HG03571 (cell line): Measurements from ENCODE around the gene NIPAL3.
"Not testable (repeated sequence)": the region's sequence is repeated elsewhere in the genome, so short reads cannot be mapped to it uniquely, and the experiment has no call there.

Experiments used
- ATAC-seq: cut with Tn5 transposase; IDR thresholded peaks from one replicate; pipeline ENCODE4 v1.9.1; 2021; ENCODE audit not compliant: unreplicated experiment

Gene NIPAL3

GRCh38 chr1:24487455-24487854 lies 71.9 kb downstream of the NIPAL3 start:
- ATAC-seq = no peak

DNA sequence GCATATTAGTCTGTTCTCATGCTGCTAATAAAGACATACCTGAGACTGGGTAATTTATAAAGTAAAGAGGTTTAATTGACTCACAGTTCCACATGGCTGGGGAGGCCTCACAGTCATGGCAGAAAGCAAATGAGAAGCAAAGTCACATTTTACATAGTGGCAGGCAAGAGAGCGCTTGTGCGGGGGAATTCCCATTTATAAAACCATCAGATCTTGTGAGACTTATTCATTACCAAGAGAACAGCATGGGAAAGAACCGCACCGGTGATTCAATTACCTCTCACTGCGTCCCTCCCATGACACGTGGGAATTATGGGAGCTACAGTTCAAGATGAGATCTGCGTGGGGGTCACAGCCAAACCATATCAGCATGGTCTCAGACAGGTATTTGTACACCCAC lies 72.6 kb downstream of the NIPAL3 start:
- not testable (repeated sequence) for ATAC-seq

DNA sequence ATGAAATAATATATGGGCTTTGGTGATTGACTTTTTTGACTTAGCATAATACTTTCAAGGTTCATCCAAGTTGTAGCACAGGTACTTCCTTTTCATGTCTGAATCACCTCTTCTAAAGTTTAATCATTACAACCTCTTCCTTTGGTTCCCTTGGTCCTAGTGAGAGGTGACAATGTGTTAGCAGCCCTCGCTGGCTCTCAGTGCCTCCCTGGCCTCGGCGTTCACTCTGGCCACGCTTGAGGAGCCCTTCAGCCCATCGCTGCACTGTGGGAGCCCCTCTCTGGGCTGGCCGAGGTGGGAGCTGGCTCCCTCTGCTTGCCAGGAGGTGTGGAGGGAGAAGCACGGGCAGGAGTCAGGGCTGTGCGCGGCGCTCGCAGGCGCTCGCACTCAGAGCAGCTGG lies 74.1 kb downstream of the NIPAL3 start:
- ATAC-seq = no peak

- ATAC-seq = no peak
These were observed 74.6 kb downstream of the NIPAL3 start for GRCh38 chr1:24490101-24490781.

DNA sequence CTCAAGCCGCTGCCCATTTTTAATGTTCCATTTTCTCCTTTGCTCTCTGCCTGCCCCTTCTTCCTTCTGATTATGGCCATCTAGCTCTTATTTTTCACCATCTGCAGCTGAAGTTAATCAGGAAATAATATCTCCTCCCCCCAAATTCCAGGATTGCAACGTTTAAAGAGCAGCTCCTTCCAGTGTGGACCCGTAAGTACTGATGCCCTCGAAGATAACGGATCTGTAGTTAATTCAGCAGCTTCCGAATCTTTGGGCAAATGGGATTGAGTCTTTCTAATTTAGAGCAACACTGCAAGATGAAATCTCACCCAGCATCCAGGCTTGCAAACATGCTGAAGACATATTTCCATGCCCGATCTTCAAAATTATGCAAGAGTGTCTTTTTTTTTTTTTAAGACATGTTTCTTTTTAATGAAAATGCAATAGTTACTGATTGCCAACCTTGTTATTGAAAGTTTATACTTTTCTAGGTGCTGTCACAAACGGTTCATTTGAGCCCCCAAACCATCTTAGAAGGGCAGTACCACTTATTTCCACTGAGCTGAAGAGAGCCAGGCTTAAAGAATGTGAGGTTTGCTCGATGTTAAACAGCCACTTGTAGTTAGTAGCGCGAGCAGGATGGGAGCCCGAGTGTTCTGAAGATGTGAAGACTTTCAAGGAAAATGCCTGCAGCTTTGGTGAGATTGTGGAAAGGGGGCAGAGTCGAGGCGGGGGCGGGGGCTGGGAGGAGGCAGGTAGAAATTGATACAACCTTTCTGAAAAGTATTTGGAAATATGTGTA lies 76.2 kb downstream of the NIPAL3 start:
- ATAC-seq = no peak

DNA sequence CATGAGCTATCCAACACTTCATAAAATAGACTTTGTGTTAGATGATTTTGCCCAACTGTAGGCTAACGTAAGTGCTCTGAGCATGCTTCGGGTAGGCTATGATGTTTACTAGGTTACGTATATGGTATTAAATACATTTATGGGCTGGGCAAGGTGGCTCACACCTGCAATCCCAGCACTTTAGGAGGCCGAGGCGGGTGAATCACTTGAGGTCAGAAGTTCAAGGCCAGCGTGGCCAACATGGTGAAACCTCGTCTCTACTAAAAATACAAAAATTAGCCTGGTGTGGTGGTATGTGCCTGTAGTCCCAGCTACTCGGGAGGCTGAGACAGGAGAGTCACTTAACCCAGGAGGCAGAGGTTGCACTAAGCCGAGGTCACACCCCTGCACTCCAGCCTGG lies 77.3 kb downstream of the NIPAL3 start:
- not testable (repeated sequence) for ATAC-seq

DNA sequence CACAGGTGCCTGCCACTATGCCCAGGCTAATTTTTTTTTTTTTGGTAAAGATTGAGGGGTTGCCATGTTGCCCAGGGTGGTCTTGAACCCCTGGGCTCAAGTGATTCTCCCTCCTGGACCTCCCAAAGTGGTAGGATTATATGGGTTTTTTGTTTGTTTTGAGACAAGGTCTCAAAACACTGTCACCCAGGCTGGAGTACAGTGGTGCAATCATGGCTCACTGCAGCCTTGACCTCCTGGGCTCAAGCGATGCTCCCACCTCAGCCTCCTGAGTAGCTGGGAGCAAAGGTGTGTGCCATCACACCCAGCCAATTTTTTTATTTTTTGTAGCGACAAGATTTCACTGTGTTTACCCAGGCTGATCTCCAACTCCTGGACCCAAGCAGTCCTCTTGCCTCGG lies 78.2 kb downstream of the NIPAL3 start:
- no peak for ATAC-seq

DNA sequence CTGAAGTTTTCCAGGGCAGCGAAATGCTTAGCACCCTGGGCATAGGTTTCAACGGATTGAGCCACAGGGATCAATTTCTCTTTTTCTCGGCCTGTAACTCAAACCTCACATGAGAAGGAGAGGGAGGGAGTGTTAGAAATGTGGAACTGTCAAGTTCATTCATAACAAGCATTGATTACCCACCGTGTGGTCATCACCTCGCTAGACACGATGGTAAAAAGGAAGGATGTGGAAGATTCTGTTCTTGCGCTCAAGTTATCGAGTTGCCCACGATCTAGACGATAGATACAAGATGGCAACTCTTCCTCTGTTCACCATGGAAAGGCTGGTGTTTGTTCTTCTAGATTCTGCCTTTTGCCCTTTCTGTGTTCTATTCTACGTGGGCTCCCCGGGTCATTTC lies 83.0 kb downstream of the NIPAL3 start:
- ATAC-seq = no peak

- no peak for ATAC-seq
These were observed 84.9 kb downstream of the NIPAL3 start for GRCh38 chr1:24500448-24501048.

DNA sequence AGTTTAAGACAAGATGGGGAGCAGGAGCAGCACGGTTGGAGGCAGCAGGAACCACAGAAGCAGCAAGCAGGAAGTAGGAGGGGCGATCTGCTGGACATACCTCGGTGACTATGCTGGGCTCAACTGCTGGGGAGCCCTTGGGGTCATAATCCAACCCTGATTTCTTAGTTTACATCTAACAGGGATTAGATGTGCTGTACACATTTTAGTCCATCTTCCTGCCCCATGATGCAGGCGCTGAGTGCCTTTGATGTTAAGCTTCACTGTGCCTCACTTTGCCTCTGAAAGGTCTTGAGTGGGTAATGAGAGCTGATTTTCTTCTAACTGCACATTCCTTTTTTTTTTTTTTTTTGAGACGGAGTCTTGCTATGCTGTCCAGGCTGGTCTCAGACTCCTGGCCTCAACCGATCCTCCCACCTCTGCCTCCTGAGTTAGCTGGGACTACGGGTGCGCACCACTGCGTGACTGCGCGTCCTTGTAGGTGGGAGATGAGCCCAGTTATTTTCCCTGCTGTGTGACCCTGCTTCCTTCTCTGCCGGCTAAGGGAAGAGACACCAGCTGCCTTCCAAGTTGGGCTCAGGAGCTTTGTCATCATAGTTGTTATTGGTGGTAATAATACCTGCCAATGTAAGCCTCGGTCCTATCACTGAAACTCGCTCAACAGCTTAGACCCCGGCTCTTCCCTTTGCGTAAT lies 85.9 kb downstream of the NIPAL3 start:
- ATAC-seq = no peak

- ATAC-seq = no peak
These were observed 86.6 kb downstream of the NIPAL3 start for GRCh38 chr1:24502065-24502708.

GRCh38 chr1:24502709-24503058 lies 87.1 kb downstream of the NIPAL3 start, which contains the start of gene RCAN3:
Gene RCAN3, plus strand, starts transcription at chr1:24502836. Its CDS starts 11,537 bp downstream, at chr1:24514373.
- ATAC-seq = no peak

- no peak for ATAC-seq
These were observed 87.6 kb downstream of the NIPAL3 start for GRCh38 chr1:24503059-24503751.

DNA sequence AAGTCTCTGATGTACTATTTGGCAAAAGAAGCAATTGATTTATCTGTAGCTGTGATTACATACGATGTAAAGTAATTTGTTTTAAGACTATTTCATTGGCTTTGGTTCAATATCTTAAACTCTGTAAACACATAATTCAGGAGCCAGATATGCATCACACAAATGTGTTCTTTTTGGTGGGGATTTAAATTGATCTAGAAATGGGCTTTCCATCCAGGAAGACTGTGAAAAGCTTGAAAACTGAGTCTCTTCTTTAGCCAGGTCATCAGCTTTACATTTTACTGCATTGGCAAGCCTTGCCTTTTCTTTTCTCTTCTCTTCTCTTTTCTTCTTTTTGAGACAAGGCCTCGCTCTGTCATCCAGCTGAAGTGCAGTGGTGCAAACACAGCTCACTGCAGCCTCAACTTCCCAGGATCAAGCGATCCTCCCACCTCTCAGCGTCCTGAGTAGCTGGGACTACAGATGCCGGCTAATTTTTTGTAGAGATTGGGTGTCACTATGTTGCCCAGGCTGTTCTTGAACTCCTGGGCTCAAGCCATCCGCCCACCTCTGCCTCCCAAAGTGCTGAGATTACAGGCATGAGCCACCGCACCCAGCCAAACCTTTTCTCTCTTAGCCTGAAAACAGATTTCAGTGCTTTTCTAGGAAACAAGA lies 88.4 kb downstream of the NIPAL3 start:
- no peak for ATAC-seq

DNA sequence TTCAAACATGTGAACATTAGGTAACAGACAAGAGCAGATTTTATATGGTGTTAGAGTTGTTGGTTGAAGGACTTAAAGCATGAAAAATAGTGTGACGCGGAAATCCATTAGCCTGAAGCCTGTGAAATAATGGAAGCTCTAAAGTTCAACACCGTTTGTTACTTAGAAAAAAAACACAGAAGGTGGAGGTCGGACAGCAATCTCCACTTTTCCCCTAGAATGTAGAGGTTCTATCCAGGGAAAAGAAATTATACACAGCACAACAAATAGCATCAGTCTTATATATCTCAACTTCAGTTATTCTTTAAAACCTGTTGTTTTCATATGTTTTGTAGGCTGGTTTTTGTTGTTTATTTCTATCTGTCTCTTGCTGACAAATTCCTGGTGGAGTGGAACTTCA lies 89.0 kb downstream of the NIPAL3 start:
- no peak for ATAC-seq

DNA sequence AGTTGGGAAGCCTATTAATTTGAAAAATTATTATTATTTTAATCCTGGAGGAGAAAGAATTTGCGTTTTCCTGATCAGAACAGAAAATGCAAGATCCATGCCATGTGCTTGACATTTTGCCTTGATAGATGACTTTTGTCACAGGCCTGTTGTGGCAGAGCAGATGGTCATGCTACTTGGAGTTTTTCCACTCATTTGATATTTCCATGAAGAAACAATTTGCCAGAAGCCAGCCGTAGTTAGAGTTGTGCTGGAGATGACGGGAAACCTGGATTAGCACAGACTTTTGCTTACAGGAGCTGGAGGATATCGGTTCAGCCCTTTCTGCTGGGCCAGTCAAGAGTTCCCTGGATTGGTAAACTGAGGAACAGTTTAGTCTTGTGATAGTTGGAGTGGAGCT lies 90.2 kb downstream of the NIPAL3 start:
- no peak for ATAC-seq

GRCh38 chr1:24506691-24507381 lies 91.2 kb downstream of the NIPAL3 start:
- no peak for ATAC-seq

- no peak for ATAC-seq
These were observed 91.8 kb downstream of the NIPAL3 start for GRCh38 chr1:24507405-24507804.

DNA sequence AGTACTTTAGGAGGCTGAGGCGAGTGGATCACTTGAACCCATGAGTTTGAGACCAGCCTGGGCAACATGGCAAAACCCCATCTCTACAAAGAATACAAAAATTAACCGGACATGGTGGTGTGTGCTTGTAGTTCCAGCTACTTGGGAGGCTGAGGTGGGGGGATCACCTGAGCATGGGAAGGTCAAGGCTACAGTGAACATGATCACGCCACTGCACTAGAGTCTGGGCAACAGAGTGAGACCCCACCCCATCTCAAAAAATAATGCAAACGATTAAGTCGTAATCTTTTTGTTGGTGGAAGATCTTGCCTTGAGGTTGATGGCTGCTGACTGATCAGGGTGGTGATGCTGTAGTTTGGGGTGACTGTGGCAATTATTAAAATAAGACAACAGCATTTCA lies 93.3 kb downstream of the NIPAL3 start:
- ATAC-seq = no peak
